Activated CD4-positive, alpha-beta T cell treated with anti-CD3 and anti-CD28 coated beads, Interleukin-10, Interleukin-2, amounts not matched to agents 100 ng/mL and 50 ng/mL, durations not matched to agents 16 hours and 8 hours (primary cell): Measurements from ENCODE around the gene PRKAG2.

Source experiments
- DNase-seq: peaks from one replicate; pipeline ENCODE4 v3.0.0-alpha.2; 2020

The PRKAG2 gene

DNA sequence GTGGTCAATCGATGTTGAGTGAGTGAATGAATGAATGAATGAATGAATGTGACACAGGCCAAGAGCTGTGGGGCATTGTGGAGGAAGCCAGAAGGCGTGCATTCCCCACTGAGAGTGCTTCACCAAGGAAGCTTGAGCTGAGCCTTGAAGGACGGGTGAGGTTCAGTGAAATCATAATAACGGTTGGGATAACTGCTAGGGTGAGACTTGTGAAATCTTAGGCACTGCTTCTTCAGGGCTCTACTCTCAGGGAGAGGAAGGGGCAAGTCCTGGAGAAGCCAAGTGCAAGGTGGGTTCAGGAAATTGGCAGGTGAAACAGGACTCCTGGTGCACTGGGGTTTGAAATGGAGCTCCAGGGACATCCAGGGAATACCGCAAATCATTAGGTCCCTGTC lies 23.7 kb upstream of the PRKAG2 start:
- DNase-seq = no peak

DNA sequence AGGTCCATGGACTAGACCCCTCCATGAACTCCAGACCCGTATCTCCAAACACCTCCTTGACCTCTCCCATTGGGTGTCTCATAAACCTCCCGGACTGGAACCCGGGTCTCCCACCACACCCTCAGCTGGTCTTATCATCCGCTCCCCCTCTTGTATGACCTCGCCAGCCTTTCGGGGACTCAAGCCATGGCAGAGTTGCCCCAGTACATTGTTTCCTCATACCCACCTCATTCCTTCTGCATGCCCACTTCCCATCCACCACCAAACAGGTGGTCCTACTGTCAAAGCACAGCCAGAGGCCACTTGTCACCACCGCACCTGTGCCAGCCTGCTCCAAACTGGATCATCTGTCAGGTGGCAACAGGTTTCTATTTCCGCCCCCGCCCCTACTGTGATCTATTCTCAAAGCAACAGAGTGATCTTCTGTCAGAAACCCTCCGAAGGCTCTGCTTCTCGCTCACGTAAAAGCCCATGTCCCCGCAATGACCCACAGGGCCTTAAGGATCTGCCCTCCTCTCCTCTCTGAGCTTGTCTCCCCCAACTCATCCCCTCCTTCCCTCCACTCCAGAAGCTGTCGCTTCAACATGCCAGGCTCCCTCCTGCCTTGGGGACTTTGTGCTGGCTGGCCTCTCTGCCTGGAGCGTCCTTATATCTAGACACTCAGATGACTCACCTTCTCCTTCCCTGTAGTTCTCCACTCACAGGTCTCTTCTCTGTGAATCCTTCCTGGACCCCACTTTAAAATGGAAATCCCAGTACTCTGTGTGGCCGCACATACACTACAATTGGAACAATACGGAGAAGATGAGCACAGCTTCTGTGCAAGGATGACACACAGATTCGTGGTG lies 22.8 kb upstream of the PRKAG2 start:
- DNase-seq = no peak

DNA sequence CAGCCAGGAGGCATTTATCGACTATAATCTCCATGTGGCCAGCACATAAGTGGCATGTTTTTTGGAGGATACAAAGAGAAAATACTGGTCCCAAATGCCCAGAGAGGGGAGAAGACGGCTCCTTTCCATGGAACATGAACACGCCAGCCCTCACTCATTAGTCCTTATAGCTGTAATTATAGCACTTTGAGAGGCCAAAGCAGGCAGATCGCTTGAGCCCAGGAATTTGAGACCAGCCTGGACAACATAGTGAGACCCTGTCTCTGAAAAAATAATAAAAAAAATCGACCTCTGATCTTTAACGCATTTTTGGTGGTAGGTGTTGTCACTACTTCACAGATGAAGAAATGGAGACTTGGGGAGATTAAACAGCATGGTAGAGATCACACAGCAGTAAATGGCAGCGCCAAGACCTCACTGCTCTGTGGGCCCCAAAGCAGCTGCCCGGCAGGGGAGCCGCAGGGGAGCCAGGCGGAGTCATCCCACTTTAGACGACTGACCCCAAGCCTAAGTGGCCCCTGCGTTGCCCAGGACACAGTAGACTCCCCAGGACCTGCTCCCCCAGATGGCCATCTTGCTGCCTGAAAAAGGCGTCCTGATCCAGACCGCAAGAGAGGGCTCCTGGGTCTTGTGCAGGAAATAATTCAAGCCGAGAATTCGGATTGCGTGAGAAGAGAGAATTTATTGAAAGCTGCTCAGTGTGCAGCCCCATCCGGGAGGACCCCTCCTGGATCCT lies 21.2 kb upstream of the PRKAG2 start:
- no peak for DNase-seq

DNA sequence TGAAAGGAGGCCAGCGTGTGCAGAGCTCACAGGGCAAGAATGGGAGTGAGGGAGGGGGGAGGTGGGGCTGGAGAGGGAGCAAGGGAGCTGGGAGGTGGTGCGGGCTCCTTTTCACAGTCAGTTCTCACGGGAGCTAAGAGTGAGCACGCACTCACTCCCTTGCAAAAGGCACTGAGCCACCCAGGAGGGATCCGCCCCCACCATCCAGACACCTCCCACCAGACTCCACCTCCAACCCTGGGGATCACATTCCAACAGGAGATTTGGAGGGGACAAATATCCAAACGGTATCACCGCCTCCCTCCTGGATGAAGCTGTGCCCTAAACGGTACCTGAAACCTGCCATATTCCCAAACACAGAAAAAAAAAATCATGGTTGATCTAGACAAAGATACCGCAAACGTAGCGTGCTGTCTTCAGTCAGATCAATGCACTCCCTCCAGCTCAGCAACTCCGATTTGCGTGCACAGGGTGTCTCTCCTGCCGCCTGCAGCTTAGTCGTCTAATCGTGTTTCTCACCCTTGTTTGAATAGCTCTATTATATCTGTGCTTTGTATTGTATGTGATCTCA lies 20.3 kb upstream of the PRKAG2 start:
- no peak for DNase-seq

DNA sequence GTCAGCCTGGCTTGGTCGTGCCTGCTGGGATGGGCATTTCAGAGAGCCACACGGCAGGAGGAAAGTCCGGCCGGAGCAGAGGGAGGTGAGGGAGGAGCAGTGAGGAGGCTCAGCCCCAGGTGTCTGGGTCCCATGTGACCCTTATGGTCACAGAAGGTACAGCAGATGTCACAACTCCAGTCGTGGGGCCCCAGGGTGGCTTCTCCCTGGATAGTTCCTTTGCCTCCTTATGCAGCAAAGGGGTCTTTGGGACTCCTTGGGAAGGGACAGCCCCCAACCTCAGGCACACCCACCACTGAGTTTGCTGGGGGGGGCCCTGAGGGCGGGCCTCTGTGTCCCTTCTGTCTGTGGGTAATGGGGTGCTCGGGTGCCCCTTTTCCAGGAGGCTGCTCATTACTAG lies 19.6 kb upstream of the PRKAG2 start:
- no peak for DNase-seq

DNA sequence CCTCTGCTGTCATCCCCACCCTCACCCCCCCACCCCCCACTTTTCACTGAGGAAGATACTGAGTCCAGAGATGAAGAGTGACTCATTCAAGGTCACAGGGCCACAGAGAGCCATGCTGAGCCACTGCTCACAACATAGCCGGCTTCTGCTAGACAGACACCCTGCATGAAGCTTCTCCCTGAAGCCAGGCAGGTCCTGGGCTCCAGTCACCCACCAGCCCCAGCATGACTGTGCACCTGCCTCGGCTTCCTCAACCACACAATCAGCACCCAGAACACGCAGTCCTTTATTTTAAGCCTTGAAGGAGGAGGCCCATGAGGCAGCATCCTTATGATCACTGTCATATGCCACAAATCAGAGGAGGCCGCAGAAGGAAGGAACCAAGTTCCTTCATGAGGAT lies 19.2 kb upstream of the PRKAG2 start:
- no peak for DNase-seq

DNA sequence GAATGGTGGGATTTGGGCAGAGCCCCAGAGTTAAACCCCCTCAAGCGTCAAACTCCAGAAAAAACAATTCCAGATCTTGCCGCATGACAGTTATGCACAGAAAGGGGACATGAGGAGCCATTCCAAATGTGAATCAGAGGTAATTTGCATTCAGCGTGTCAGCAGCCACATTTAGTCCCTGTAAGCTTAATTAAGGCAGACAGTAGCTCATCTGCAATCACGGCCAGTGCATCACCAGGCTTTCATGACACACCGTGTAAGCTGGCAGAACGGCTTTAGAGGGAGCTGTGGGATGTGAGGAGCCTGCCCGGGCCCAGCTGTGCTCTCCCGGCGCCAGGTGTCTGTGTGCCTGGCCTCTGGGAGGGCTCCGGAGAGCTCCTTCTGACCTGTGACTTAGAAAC lies 18.7 kb upstream of the PRKAG2 start:
- no peak for DNase-seq

DNA sequence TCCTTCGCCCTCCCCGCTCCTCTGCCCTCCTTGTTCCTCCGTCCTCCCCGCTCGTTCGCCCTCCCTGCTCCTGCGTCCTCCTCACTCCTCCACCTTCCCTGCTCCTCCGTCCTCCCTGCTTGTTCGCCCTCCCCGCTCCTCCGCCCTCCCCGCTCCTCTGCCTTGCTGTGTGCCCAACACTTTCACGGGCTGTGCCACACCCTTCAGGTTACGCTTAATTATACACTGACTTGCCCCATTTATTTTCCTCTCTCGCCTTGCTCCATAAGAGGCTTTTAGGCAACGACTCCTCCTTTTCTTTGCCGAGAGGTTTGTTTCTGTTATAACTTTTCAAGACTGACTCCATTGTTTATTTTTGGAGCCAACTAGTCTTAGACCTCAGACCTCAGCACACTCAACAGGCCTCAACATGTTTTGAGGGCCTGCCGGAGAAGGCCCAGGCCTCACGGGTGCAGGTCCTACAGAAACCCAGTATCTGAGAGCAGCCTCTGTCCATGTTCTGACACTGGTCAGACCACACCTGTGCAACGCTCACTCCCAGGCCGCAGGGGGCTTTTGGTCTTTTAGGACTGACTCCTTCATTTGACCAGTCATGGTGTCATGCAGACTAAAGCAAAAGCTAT lies 18.2 kb upstream of the PRKAG2 start:
- no peak for DNase-seq

DNA sequence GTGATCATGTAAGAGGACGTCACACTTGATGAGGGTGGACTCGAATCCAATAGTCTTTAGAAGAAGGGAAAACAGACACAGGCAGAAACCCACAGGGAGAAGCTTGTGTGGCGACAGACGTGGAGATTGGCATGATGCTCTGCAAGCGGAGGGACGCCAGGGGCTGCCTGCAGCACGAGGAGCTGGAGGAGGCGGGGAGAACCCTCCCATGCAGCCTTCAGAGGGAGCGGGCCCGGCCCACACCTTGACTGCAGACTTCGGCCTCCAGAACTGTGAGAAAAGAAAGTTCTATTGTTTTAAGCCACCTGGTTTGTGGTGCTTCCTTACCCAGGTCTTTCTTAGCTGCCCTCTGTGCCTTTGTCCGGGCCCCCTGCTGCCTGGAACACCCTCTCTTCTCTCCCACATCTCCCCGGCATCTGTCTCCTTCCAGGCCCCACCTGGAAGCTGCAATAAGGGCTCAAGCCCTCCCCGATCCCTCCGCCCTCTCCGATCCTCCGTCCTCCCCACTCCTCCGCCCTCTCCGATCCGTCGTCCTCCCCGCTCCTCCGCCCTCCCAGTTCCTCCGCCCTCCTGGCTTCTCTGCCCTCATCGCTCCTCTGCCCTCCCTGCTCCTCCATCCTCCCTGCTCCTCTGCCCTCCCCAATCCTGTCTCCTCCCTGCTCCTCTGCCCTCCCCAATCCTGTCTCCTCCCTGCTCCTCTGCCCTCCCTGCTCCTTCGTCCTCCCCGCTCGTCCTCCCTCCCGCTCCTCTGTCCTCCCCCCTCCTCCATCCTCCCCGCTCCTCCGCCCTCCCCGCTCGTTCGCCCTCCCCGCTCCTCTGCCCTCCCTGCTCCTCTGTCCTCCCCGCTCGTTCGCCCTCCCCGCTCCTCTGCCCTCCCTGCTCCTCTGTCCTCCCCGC lies 17.4 kb upstream of the PRKAG2 start:
- DNase-seq = no peak

DNA sequence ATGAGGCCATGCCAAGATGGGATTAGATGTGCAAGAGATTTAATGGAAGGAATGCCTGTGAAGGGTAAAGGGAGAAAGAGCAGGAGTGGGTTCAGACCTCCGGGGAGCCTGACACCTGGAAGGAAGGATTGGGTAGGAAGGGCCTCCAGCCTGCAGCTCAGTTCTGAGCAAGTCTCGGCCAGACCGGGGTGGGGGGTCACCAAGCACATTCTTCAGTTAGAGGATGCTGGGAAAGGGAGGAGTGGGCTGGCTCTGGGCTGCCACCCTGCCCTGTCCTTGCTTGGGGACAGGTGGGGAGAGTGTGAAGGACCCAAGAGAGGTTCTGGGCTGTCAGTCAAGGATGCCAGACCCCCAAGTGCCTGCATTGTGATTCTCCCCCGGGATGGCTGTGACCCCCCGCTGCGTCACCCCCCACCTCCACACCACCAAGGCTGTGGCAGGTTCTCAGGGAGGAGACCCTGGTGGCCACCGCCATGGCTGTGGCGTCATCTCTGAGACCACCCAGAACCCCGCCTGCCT lies 16.5 kb upstream of the PRKAG2 start:
- no peak for DNase-seq

DNA sequence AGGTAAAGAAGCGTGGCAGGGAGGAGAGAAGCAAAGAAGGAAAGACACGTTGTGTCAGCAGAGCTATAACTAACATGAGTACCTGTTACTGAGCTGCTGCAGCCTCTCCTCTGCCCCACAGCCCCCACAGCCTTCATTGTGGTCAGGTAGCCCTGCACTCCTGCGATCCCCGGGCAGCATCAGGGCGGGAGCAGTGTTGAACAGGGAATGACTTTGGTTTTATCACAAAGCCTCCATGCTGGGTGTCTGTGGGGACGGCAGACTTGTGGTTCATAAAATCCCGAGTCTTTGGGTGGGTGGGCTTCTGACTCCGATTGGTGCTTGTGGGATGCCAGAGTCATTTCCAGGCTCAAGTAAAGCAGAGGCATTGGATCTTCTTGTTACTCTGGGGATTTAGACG lies 14.8 kb upstream of the PRKAG2 start:
- no peak for DNase-seq

DNA sequence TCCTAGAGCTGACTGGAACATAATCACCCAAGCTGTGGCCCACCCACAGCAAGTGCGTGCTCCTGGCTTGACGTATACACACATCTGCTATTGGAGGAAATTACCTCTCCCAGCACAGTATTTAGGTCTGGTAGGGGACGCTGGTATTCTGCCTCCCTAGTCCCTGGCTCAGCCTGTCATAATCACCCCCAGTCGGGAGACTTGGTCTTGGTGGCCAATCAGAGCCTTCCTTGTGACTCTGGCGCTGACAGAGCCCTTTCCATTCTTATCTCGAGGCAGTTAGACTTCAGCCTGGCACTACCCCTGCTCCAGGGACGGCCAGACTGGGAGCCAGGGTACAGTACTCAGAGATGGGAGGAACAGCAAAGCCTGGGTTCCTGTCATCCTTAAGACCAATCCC lies 14.3 kb upstream of the PRKAG2 start:
- DNase-seq = no peak

DNA sequence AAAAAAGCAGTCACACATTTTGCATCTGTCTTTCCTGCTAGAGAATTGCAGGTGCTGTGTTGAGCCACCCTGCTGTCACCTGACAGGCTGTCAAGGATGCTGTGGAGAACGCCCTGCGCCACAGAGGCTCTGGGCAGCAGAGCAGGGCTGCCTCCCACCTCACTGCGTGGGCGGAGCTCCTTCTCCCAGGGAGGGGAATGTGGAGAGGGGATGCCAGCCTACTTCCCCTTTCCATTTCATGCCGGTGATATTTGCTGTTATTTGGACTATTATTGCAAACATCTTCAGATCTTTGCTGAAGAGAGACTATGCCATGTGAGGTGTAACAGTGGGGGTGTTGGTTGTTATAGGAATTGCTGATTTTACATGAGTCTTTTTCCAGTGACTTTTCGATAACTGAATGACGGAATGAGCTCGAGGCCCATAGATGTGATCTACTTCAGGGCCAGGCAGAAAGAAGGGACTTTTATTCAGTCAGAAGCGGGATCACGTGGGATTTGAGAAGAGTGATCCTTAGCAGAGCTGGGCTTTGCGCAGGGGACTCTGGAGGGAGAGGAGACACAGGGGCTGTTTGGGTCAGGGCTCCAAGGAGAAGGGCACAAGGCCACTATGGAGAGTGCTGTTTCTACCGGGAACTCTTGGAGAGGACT lies 13.6 kb upstream of the PRKAG2 start:
- DNase-seq = no peak

DNA sequence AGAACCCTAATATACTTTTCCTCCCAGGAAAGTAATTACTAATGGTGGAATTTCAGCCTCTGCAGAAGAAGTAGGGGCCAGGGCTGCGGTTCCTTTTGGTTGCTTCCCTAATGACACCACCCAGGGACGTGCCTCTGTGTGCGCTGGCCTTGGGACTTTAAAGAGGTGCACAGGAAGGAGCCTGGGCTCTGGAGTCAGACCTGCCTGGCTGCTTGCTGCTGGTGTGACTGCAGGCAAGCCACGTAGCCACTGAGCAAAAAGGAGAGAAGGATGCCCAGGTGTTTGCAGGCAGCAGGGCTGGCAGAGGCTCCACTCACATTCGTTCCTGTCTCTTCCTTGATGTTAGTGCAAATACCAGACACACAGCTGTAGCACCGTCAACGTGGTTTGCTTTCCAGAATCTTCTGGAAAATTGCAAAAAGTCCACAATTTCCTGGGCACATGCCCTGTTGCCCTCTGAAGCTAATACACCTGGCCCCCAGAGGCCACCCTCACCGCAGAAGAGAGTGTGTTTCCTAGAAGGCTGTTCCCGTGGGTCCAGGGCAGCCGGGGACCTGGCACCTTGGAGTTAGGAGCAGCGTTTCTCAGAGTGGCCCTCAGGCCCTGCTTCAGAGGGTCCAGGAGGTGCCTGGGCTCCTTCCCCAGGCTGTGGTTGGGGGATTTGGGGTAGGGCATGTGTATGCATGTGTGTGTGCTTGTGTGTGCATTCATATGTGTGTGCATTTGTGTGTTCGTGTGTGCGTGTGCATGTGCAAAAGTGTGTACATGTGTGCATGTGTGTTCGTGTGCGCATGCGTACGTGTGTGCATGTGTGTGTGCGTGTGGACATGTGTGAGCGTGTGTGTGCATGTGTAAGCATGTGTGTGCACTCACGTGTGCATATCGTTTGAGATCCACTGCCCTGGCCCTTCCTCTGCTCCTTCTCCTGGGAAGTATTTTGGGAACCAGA lies 12.8 kb upstream of the PRKAG2 start:
- no peak for DNase-seq

DNA sequence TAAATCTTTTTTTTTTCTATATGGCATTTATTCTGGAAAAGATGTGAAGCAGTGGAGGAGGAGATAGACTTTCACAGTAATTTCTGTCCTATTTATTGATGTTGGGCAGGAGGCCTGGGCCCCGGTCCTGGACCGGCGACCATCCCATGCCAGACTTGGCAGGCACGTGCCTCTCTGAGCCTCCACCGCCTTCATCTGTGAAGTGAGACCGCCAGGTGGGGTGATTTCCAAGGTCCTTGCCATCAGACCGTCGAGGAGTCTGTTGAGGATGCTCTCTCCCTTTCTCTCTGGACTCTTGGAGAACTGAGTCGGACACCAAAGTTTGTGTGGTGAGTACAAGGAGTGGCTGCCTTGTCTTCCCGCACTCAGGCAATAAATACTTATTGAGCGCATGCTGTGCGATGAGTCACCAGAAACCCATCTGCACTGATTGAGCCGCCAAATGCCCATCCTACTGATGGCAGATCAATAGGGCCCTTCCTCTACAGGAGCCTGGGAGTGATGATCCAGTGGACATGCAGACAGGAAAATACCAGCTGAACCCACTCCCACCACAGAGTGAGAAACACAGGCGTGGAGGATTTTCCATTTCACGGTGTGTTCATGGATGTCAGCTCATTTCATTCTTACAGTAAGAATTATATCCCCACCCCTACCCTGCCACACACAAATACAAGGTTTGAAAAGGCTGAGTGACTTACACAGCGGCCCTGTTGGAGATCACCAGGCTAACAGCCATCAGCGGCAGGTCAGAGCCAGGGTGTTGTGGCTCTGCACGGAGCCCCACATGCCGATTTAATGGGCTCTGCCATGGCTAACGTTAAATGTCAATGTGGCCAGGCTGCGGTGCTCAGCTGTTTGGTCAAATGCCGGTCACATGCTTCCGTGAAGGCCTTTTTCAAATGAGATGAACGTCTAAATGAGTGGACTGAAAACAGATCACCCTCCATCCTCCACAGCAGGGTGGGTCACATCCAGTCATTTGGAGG lies 11.5 kb upstream of the PRKAG2 start:
- no peak for DNase-seq

DNA sequence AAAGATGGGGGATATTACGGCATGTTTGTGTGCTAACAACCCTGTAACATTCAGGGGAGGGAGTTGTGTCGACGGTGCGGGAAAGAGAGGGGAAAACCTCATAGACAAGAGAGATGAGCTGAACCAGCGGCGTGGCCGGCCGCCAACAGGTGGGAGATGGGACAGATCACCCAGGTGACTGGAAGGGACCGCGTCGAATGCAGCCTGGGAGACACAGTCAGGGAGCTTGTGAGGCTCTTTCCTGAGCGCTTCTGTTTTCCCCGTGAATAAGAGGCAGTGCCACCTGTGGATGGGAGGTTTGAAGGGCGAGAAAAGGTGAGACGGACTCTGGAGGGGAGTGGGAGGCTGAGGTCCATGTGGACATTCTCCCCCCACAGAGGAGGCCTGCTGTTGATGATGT lies 9.9 kb upstream of the PRKAG2 start:
- DNase-seq = no peak

DNA sequence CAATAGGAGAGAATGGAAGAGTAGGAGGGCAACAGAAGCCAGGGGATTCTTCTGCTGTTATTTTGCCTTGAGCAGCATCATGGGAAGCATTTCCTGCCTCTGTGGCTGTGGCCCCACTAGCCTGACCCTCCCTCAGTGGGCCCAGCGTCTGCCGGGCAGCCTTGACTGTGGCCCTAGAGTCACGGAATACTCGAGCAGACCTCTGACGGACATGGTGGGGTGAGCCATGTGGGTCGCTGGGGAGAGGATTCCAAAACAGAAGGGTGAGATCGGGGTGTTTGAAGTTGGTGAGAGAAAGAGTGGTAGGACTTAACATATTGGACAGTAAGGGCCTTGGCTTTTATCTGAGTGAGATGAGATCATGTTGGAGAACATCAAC lies 8.3 kb upstream of the PRKAG2 start:
- no peak for DNase-seq

DNA sequence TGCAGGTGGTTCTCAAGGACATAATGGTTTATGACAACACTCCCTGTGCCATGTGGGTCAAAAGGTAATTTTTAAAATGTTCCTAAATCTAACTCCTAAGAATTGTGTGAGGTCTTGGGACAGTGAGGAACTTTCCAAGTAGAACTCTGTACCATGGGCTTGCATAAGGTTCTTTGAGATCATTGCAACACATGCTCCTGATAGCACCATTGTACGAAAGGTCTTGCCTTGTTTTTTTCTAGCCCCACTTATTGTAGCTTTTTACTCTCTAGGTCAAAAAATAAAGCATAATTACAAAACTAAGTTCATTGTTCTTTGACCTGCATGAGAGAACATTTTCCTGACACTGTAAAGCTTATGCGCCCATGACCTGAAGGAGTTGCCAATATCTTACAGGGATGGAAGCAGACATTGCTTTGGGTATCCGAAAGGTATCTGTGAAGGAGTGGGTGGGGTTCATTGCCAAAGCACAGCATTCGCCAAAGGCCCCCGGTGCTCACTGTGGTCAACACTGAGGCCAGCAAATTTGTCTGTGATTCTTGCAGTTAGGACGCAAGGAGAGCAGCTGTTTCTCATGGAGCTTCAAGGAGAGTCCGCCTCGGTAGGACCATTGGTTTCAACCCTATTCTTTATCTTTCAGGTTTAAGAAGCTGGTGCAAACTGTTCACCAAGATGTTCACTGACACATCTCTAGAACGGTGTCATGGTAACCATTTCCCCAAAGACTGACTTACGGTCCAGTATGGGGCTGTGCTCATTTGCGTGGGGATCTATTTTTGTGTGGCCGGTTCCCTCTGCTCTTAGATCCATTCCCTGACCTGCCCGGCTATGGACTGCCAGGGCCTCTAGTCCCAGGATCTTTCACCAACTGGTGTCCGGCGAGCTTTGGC lies 7.6 kb upstream of the PRKAG2 start:
- DNase-seq = no peak
